Mucosa of stomach (tissue), 1 donor: ENCODE measurements around the gene CCDC6.
"Not testable (repeated sequence)": the region's sequence is repeated elsewhere in the genome, so short reads cannot be mapped to it uniquely, and the experiment has no call there.

Source experiments
- H3K27me3 ChIP-seq: one replicate; pipeline ENCODE4 v1.7.0; 2013; ENCODE audit warnings: mild to moderate bottlenecking, low read length; ENCODE audit not compliant: control insufficient read depth, insufficient read depth
- H3K36me3 ChIP-seq: one replicate; pipeline ENCODE4 v1.7.0; 2013; ENCODE audit warnings: low read length; ENCODE audit not compliant: control insufficient read depth, insufficient read depth
- H3K4me1 ChIP-seq: one replicate; pipeline ENCODE4 v1.7.0; 2013; ENCODE audit warnings: mild to moderate bottlenecking, low read length; ENCODE audit not compliant: control insufficient read depth, insufficient read depth
- H3K4me3 ChIP-seq: one replicate; pipeline ENCODE4 v1.7.0; 2013; ENCODE audit warnings: low read length
- H3K9ac ChIP-seq: one replicate; pipeline ENCODE4 v1.7.0; 2013; ENCODE audit warnings: mild to moderate bottlenecking, low read length, moderate library complexity
- H3K9me3 ChIP-seq: one replicate; pipeline ENCODE4 v1.7.0; 2013; ENCODE audit warnings: mild to moderate bottlenecking, low read length, moderate library complexity; ENCODE audit not compliant: control insufficient read depth
- donor health status: Pancreatic carcinoma.

CCDC6 gene

DNA sequence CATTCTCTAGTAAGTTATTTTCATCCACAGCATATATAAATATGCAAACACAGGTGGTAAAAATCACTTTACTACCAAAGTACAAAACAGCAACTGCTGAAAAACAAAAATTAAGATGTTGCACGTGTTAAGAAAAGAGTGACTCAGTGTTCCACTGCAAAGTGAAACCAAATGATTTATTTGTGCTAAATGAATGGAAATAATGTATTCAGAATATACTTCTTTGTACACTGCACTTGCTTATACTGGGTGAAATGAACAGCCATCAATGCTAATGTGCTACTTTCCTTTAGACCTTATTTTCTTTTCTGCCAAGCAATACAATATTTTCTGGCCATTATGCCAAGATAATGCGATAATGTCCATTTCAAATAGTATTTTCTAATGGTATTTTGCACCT, 114.8 kb downstream of the CCDC6 start:
- Histone ChIP-seq H3K36me3 (peaks cover 5% of the 10 kb centered on the region), H3K4me3 (no peak overlapping the region), H3K9ac (no peak overlapping the region), H3K27me3 (no peaks in the 10 kb centered on the region), H3K9me3 (no peaks in the 10 kb centered on the region), H3K4me1 (no peaks in the 10 kb centered on the region)

DNA sequence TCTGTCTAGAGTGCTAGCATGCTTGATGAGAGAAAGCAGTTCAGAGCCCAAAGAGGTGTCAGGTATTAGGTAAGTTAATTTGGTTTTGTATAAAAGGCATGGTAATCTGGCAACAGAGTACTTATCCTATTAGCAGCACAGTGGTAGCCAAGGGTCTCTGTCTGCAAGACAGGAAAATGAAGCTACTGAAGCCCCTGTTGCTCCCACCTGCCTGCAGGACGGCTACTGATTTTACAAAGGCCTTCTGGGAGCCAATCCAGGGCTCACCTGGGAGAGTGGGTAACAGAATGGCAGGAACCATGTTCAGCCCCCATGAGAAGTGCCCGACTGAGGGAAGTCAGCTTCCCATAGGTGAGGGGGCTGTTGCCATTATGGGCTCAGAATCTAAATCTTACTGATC, 116.3 kb downstream of the CCDC6 start:
- H3K9ac ChIP-seq: not testable (repeated sequence)

GRCh38 chr10:59788914-59789313, 117.4 kb downstream of the CCDC6 start:
- H3K9me3 ChIP-seq, H3K4me3 ChIP-seq, H3K27me3 ChIP-seq, H3K4me1 ChIP-seq, H3K36me3 ChIP-seq, H3K9ac ChIP-seq: not testable (repeated sequence)

More for the DNA sequence above, 116.3 kb downstream of the CCDC6 start:
- H3K4me1 ChIP-seq, H3K36me3 ChIP-seq, H3K9me3 ChIP-seq, H3K4me3 ChIP-seq, H3K27me3 ChIP-seq: not testable (repeated sequence)

GRCh38 chr10:59787032-59787431, 119.3 kb downstream of the CCDC6 start:
- H3K4me3 ChIP-seq, H3K27me3 ChIP-seq: not testable (repeated sequence)

GRCh38 chr10:59785476-59785875, 120.9 kb downstream of the CCDC6 start:
- not testable (repeated sequence) for H3K36me3 ChIP-seq, H3K9me3 ChIP-seq, H3K9ac ChIP-seq, H3K27me3 ChIP-seq, H3K4me3 ChIP-seq, H3K4me1 ChIP-seq

More at GRCh38 chr10:59787032-59787431, 119.3 kb downstream of the CCDC6 start:
- not testable (repeated sequence) for H3K36me3 ChIP-seq, H3K9me3 ChIP-seq, H3K9ac ChIP-seq, H3K4me1 ChIP-seq

GRCh38 chr10:59781511-59781910, 124.8 kb downstream of the CCDC6 start:
- no peaks in the 10 kb centered on the region for H3K27me3 ChIP-seq
- H3K4me3 ChIP-seq: no peak overlapping the region
- no peak overlapping the region for H3K9ac ChIP-seq
- H3K36me3 ChIP-seq: no peaks in the 10 kb centered on the region
- H3K9me3 ChIP-seq: no peaks in the 10 kb centered on the region
- H3K4me1 ChIP-seq: no peaks in the 10 kb centered on the region

GRCh38 chr10:59779756-59780533, 126.4 kb downstream of the CCDC6 start:
- Histone ChIP-seq H3K9me3 (no peaks in the 10 kb centered on the region), H3K4me3 (no peak overlapping the region), H3K36me3 (no peaks in the 10 kb centered on the region), H3K27me3 (no peaks in the 10 kb centered on the region), H3K4me1 (no peaks in the 10 kb centered on the region), H3K9ac (no peak overlapping the region)

GRCh38 chr10:59774451-59774850, 131.9 kb downstream of the CCDC6 start:
- Histone ChIP-seq H3K4me3 (no peak overlapping the region), H3K36me3 (no peaks in the 10 kb centered on the region), H3K9ac (no peak overlapping the region), H3K9me3 (no peaks in the 10 kb centered on the region), H3K27me3 (no peaks in the 10 kb centered on the region), H3K4me1 (no peaks in the 10 kb centered on the region)

- Histone ChIP-seq H3K4me1 (no peaks in the 10 kb centered on the region), H3K9me3 (no peaks in the 10 kb centered on the region), H3K9ac (no peak overlapping the region), H3K4me3 (no peak overlapping the region), H3K36me3 (no peaks in the 10 kb centered on the region), H3K27me3 (no peaks in the 10 kb centered on the region)
Observed at GRCh38 chr10:59773088-59773487, 133.3 kb downstream of the CCDC6 start.

DNA sequence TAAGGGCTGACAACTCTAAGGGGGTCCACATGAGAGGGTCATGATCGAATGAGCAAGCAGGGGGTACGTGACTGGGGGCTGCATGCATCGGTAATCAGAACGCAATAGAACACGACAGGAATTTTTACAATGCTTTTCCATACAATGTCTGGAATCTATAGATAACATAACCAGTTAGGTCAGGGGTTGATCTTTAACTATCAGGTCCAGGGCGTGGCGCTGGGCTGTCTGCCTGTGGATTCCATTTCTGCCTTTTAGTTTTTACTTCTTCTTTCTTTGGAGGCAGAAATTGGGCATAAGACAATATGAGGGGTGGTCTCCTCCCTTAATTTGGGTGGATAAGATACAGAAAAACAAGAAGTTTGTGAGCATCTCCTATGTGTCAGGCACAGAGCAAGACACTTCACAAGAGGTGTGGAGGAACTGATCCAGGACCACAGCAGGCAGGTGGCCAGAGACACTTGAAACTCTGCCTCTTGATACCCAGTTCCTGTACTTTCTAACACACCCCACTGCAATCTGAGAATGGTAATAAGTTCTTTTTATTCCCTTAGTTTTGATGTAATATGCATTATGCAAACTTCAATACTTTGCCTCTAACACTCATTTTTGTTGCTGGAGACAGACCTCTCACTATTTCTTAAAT, 135.1 kb downstream of the CCDC6 start:
- H3K36me3 ChIP-seq: no peaks in the 10 kb centered on the region
- no peaks in the 10 kb centered on the region for H3K27me3 ChIP-seq
- H3K4me3 ChIP-seq: no peak overlapping the region
- H3K4me1 ChIP-seq: no peaks in the 10 kb centered on the region
- H3K9me3 ChIP-seq: no peaks in the 10 kb centered on the region
- no peak overlapping the region for H3K9ac ChIP-seq

GRCh38 chr10:59770689-59771088, 135.7 kb downstream of the CCDC6 start:
- Histone ChIP-seq H3K4me3 (no peak overlapping the region), H3K9ac (no peak overlapping the region)

DNA sequence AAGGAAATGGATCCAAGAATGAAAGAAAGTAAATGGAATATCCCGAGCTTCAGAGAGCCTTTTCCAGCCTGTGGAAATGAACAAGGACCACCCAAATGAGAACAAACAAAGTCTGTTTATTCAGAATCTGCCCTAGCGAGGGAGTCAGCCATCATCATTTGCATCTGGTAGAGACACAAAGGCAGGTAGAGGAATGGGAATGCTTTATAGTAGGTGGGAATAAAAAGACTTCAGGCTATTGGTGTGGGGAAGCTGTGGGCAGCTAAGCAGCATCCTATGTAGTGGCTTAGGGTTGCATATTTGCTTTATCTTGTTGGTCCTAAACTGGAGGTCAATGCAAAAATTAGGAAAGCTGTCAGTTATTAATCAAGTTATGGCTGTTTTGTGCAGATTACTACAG, 143.9 kb downstream of the CCDC6 start:
- Histone ChIP-seq H3K4me3 (no peak overlapping the region), H3K4me1 (peaks cover 3% of the 10 kb centered on the region), H3K9me3 (no peaks in the 10 kb centered on the region), H3K27me3 (peaks cover 6% of the 10 kb centered on the region), H3K36me3 (no peaks in the 10 kb centered on the region), H3K9ac (no peak overlapping the region)

More at GRCh38 chr10:59770689-59771088, 135.7 kb downstream of the CCDC6 start:
- no peaks in the 10 kb centered on the region for H3K36me3 ChIP-seq
- H3K27me3 ChIP-seq: no peaks in the 10 kb centered on the region
- no peaks in the 10 kb centered on the region for H3K4me1 ChIP-seq
- no peaks in the 10 kb centered on the region for H3K9me3 ChIP-seq
